Measurements from ENCODE around the gene UGT8. TPM values are rescaled to one million over a fixed set of nuclear protein-coding genes. Genes with fewer than 3 reads are reported as not detected.

The UGT8 gene
- total and polyA plus RNA-seq, 4 donors, result not detected

DNA sequence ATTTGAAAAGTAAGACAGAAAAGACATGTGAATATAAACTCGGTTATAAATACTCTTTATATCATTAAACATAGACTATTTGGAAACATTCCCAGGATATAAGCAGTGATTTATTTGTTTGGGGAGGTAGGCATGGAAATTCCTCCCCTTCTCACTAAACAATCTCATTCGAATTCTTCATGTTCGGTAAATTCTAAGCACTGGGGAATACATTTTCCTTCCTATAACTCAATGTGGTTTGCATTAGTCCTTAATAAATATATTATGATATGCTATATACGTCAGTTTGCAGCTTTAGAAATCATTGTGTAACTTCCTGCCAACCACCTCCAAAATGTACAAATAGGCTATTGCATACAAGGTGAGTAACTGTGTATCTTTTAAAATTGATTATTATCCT is 99.6 kb downstream of the UGT8 start:
- no peak for DNase-seq (ENCODE audit: low spot score)
- 52% methylated on average over 4 of the region's 4 CpGs for WGBS
- TF ChIP-seq FOXA2 (IDR thresholded peaks at IDR 0.05) (no peak), FOXA1 (IDR thresholded peaks at IDR 0.05) (no peak)
- H3K9ac ChIP-seq (ENCODE audit: low read depth in 1 of 2, low read length in 2 of 2), result no peak overlapping the region
- H3K4me3 ChIP-seq (ENCODE audit: low read depth in 1 of 3, low read length in 3 of 3), result no peak overlapping the region
- no peak overlapping the region for H3K27ac ChIP-seq (ENCODE audit: low read depth in 1 of 2, low read length in 2 of 2)
- no peaks in the 10 kb centered on the region for H3K27me3 ChIP-seq (ENCODE audit: control insufficient read depth in 4 of 4, insufficient read depth in 4 of 4, low read length in 3 of 4)
- H3K36me3 ChIP-seq (ENCODE audit: control insufficient read depth in 4 of 4, insufficient read depth in 3 of 4, low read depth in 1 of 4, low read length in 3 of 4), result no peaks in the 10 kb centered on the region
- H3K9me3 ChIP-seq (ENCODE audit: control insufficient read depth in 4 of 4, low read length in 3 of 4), result no peaks in the 10 kb centered on the region
- H3K4me1 ChIP-seq (ENCODE audit: control insufficient read depth in 4 of 4, insufficient read depth in 4 of 4, low read length in 3 of 4), result no peaks in the 10 kb centered on the region

DNA sequence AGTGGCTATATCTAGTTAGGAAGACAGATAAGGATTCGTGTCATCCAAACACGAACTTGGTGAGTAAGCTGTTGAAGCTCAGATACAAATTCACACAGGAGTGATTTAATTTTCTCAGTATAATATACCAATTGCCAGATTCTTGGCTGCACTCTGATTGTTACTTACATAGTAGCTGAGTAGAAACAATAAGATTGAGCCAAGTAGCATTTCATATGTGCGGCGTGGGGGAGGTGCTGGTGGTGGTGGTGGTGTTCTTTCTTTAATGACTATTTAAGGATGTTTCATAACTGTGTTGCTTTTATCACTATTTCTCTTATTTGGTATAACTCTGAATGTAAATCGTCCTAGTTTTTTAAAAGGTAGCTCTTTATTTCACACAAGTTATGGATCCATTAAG is 102.9 kb downstream of the UGT8 start:
- TF ChIP-seq RXRA (IDR thresholded peaks at IDR 0.05), result no peak
- no peak for TF ChIP-seq YY1 (IDR thresholded peaks at IDR 0.05)
- TF ChIP-seq, protein P1, sequence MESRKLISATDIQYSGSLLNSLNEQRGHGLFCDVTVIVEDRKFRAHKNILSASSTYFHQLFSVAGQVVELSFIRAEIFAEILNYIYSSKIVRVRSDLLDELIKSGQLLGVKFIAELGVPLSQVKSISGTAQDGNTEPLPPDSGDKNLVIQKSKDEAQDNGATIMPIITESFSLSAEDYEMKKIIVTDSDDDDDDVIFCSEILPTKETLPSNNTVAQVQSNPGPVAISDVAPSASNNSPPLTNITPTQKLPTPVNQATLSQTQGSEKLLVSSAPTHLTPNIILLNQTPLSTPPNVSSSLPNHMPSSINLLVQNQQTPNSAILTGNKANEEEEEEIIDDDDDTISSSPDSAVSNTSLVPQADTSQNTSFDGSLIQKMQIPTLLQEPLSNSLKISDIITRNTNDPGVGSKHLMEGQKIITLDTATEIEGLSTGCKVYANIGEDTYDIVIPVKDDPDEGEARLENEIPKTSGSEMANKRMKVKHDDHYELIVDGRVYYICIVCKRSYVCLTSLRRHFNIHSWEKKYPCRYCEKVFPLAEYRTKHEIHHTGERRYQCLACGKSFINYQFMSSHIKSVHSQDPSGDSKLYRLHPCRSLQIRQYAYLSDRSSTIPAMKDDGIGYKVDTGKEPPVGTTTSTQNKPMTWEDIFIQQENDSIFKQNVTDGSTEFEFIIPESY (IDR thresholded peaks at IDR 0.05), result no peak
- TF ChIP-seq FOXA1 (IDR thresholded peaks at IDR 0.05), result no peak
- DNase-seq (ENCODE audit: low spot score), result no peak

DNA sequence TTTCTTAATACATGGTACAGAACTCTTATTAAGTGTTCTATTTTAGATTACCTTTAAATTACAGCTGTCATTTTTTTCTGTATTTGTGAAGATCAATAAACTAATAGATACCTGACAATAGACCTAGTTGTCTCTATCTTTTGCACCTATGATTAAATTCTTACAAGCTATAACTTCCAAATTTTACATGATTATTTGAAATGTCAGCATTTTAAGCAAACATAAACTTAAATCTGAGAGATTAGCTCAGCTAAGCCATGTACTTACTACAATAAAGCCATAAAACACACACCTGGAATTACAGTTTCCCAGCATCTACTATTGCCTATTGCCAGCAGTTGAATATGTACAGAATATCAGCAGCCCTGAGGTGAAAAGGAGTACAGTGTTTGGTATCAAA is 118.8 kb downstream of the UGT8 start:
- DNase-seq (ENCODE audit: low spot score), result no peak
- no peak overlapping the region for H3K9ac ChIP-seq (ENCODE audit: low read depth in 1 of 2, low read length in 2 of 2)
- H3K4me3 ChIP-seq (ENCODE audit: low read depth in 1 of 3, low read length in 3 of 3), result no peak overlapping the region

More for the DNA sequence above, 102.9 kb downstream of the UGT8 start:
- Histone ChIP-seq H3K4me3 (ENCODE audit: low read depth in 1 of 3, low read length in 3 of 3) (no peak overlapping the region), H3K4me1 (ENCODE audit: control insufficient read depth in 4 of 4, insufficient read depth in 4 of 4, low read length in 3 of 4) (no peaks in the 10 kb centered on the region), H3K9me3 (ENCODE audit: control insufficient read depth in 4 of 4, low read length in 3 of 4) (no peaks in the 10 kb centered on the region), H3K27me3 (ENCODE audit: control insufficient read depth in 4 of 4, insufficient read depth in 4 of 4, low read length in 3 of 4) (no peaks in the 10 kb centered on the region), H3K36me3 (ENCODE audit: control insufficient read depth in 4 of 4, insufficient read depth in 3 of 4, low read depth in 1 of 4, low read length in 3 of 4) (no peaks in the 10 kb centered on the region), H3K27ac (ENCODE audit: low read depth in 1 of 2, low read length in 2 of 2) (no peak overlapping the region), H3K9ac (ENCODE audit: low read depth in 1 of 2, low read length in 2 of 2) (no peak overlapping the region)
- WGBS, result 59% methylated on average over 5 of the region's 5 CpGs

More for the DNA sequence above, 118.8 kb downstream of the UGT8 start:
- H3K9me3 ChIP-seq (ENCODE audit: control insufficient read depth in 4 of 4, low read length in 3 of 4), result no peaks in the 10 kb centered on the region
- no peaks in the 10 kb centered on the region for H3K36me3 ChIP-seq (ENCODE audit: control insufficient read depth in 4 of 4, insufficient read depth in 3 of 4, low read depth in 1 of 4, low read length in 3 of 4)
- no peaks in the 10 kb centered on the region for H3K4me1 ChIP-seq (ENCODE audit: control insufficient read depth in 4 of 4, insufficient read depth in 4 of 4, low read length in 3 of 4)
- H3K27me3 ChIP-seq (ENCODE audit: control insufficient read depth in 4 of 4, insufficient read depth in 4 of 4, low read length in 3 of 4), result no peaks in the 10 kb centered on the region
- TF ChIP-seq, protein P2, sequence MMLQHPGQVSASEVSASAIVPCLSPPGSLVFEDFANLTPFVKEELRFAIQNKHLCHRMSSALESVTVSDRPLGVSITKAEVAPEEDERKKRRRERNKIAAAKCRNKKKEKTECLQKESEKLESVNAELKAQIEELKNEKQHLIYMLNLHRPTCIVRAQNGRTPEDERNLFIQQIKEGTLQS (IDR thresholded peaks at IDR 0.05), result no peak
- TF ChIP-seq NR2F2 (IDR thresholded peaks at IDR 0.05), result no peak
- TF ChIP-seq JUND (IDR thresholded peaks at IDR 0.05), result no peak
- TF ChIP-seq RAD21 (IDR thresholded peaks at IDR 0.05), result no peak
- no peak for TF ChIP-seq SP1 (IDR thresholded peaks at IDR 0.05)
- TF ChIP-seq FOXA2 (IDR thresholded peaks at IDR 0.05), result no peak
- TF ChIP-seq, protein P3, sequence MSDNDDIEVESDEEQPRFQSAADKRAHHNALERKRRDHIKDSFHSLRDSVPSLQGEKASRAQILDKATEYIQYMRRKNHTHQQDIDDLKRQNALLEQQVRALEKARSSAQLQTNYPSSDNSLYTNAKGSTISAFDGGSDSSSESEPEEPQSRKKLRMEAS (IDR thresholded peaks at IDR 0.05), result no peak
- no peak for TF ChIP-seq HNF4A (conservative IDR thresholded peaks at IDR 0.05)
- TF ChIP-seq, protein P4, sequence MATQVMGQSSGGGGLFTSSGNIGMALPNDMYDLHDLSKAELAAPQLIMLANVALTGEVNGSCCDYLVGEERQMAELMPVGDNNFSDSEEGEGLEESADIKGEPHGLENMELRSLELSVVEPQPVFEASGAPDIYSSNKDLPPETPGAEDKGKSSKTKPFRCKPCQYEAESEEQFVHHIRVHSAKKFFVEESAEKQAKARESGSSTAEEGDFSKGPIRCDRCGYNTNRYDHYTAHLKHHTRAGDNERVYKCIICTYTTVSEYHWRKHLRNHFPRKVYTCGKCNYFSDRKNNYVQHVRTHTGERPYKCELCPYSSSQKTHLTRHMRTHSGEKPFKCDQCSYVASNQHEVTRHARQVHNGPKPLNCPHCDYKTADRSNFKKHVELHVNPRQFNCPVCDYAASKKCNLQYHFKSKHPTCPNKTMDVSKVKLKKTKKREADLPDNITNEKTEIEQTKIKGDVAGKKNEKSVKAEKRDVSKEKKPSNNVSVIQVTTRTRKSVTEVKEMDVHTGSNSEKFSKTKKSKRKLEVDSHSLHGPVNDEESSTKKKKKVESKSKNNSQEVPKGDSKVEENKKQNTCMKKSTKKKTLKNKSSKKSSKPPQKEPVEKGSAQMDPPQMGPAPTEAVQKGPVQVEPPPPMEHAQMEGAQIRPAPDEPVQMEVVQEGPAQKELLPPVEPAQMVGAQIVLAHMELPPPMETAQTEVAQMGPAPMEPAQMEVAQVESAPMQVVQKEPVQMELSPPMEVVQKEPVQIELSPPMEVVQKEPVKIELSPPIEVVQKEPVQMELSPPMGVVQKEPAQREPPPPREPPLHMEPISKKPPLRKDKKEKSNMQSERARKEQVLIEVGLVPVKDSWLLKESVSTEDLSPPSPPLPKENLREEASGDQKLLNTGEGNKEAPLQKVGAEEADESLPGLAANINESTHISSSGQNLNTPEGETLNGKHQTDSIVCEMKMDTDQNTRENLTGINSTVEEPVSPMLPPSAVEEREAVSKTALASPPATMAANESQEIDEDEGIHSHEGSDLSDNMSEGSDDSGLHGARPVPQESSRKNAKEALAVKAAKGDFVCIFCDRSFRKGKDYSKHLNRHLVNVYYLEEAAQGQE (IDR thresholded peaks at IDR 0.05), result no peak
- TF ChIP-seq, protein P1 (IDR thresholded peaks at IDR 0.05), result no peak
- no peak for TF ChIP-seq HNF4G (IDR thresholded peaks at IDR 0.05)
- no peak for TF ChIP-seq YY1 (IDR thresholded peaks at IDR 0.05)
- TF ChIP-seq FOXA1 (IDR thresholded peaks at IDR 0.05), result no peak
- no peak for TF ChIP-seq RXRA (IDR thresholded peaks at IDR 0.05)
- no peak overlapping the region for H3K27ac ChIP-seq (ENCODE audit: low read depth in 1 of 2, low read length in 2 of 2)

Measured in liver (tissue), 9 donors.